IPS-15b (cell line): ENCODE data around the gene FCRL2.

Experiments used
- H3K27me3 ChIP-seq: one replicate; pipeline ENCODE4 v1.6.1; 2013; ENCODE audit warnings: low read length; ENCODE audit not compliant: control insufficient read depth, insufficient read depth
- H3K36me3 ChIP-seq: one replicate; pipeline ENCODE4 v1.6.1; 2013; ENCODE audit warnings: low read length; ENCODE audit not compliant: control insufficient read depth, insufficient read depth
- H3K4me1 ChIP-seq: one replicate; pipeline ENCODE4 v1.6.1; 2013; ENCODE audit warnings: mild to moderate bottlenecking, low read length; ENCODE audit not compliant: control insufficient read depth, insufficient read depth
- H3K4me3 ChIP-seq: one replicate; pipeline ENCODE4 v1.5.1; 2013; ENCODE audit warnings: low read depth, low read length
- H3K9ac ChIP-seq: one replicate; pipeline ENCODE4 v1.6.1; 2013; ENCODE audit warnings: low read depth, mild to moderate bottlenecking, low read length
- H3K9me3 ChIP-seq: one replicate; pipeline ENCODE4 v1.6.1; 2013; ENCODE audit warnings: mild to moderate bottlenecking, low read length; ENCODE audit not compliant: control insufficient read depth, insufficient read depth

FCRL2 gene

GRCh38 chr1:157781048-157781447 is 4.1 kb upstream of the FCRL2 start:
- Histone ChIP-seq H3K9ac (no peak overlapping the region), H3K4me3 (no peak overlapping the region), H3K9me3 (no peaks in the 10 kb centered on the region), H3K27me3 (no peaks in the 10 kb centered on the region), H3K36me3 (no peaks in the 10 kb centered on the region), H3K4me1 (no peaks in the 10 kb centered on the region)

- Histone ChIP-seq H3K36me3 (no peaks in the 10 kb centered on the region), H3K27me3 (no peaks in the 10 kb centered on the region), H3K4me1 (peaks cover 6% of the 10 kb centered on the region), H3K9ac (no peak overlapping the region), H3K9me3 (no peaks in the 10 kb centered on the region), H3K4me3 (no peak overlapping the region)
Measured at GRCh38 chr1:157775101-157775870, 1.6 kb downstream of the FCRL2 start.

GRCh38 chr1:157774412-157774811 is 2.5 kb downstream of the FCRL2 start:
- H3K4me1 ChIP-seq, result peaks cover 6% of the 10 kb centered on the region
- H3K4me3 ChIP-seq, result no peak overlapping the region
- H3K36me3 ChIP-seq, result no peaks in the 10 kb centered on the region
- no peaks in the 10 kb centered on the region for H3K27me3 ChIP-seq
- no peak overlapping the region for H3K9ac ChIP-seq
- H3K9me3 ChIP-seq, result no peaks in the 10 kb centered on the region

- H3K36me3 ChIP-seq, result no peaks in the 10 kb centered on the region
- no peaks in the 10 kb centered on the region for H3K27me3 ChIP-seq
- peaks cover 6% of the 10 kb centered on the region for H3K4me1 ChIP-seq
- H3K9ac ChIP-seq, result no peak overlapping the region
- no peak overlapping the region for H3K4me3 ChIP-seq
- H3K9me3 ChIP-seq, result no peaks in the 10 kb centered on the region
Measured at GRCh38 chr1:157773493-157774350, 3.2 kb downstream of the FCRL2 start.

GRCh38 chr1:157771661-157772425 is 5.1 kb downstream of the FCRL2 start:
- no peak overlapping the region for H3K9ac ChIP-seq
- no peaks in the 10 kb centered on the region for H3K36me3 ChIP-seq
- no peaks in the 10 kb centered on the region for H3K27me3 ChIP-seq
- no peak overlapping the region for H3K4me3 ChIP-seq
- H3K9me3 ChIP-seq, result no peaks in the 10 kb centered on the region
- peaks cover 6% of the 10 kb centered on the region for H3K4me1 ChIP-seq

GRCh38 chr1:157770442-157771043 is 6.4 kb downstream of the FCRL2 start:
- Histone ChIP-seq H3K9me3 (no peaks in the 10 kb centered on the region), H3K27me3 (no peaks in the 10 kb centered on the region), H3K9ac (no peak overlapping the region), H3K36me3 (no peaks in the 10 kb centered on the region), H3K4me3 (no peak overlapping the region), H3K4me1 (peaks cover 6% of the 10 kb centered on the region)

- Histone ChIP-seq H3K4me1 (no peaks in the 10 kb centered on the region), H3K36me3 (no peaks in the 10 kb centered on the region), H3K27me3 (no peaks in the 10 kb centered on the region)
Measured at GRCh38 chr1:157766792-157767191, 10.1 kb downstream of the FCRL2 start.

GRCh38 chr1:157758018-157758417 is 18.9 kb downstream of the FCRL2 start:
- Histone ChIP-seq H3K27me3 (no peaks in the 10 kb centered on the region), H3K9me3 (no peaks in the 10 kb centered on the region), H3K4me3 (no peak overlapping the region), H3K36me3 (no peaks in the 10 kb centered on the region), H3K9ac (no peak overlapping the region), H3K4me1 (peaks cover 3% of the 10 kb centered on the region)

More at GRCh38 chr1:157766792-157767191, 10.1 kb downstream of the FCRL2 start:
- no peaks in the 10 kb centered on the region for H3K9me3 ChIP-seq
- no peak overlapping the region for H3K9ac ChIP-seq
- H3K4me3 ChIP-seq, result no peak overlapping the region

GRCh38 chr1:157753611-157754010 is 23.3 kb downstream of the FCRL2 start:
- Histone ChIP-seq H3K4me1 (peaks cover 3% of the 10 kb centered on the region), H3K27me3 (no peaks in the 10 kb centered on the region), H3K9me3 (no peaks in the 10 kb centered on the region), H3K9ac (no peak overlapping the region), H3K36me3 (no peaks in the 10 kb centered on the region), H3K4me3 (no peak overlapping the region)

- H3K4me1 ChIP-seq, result peaks cover 3% of the 10 kb centered on the region
- no peaks in the 10 kb centered on the region for H3K9me3 ChIP-seq
- H3K4me3 ChIP-seq, result no peak overlapping the region
- no peaks in the 10 kb centered on the region for H3K36me3 ChIP-seq
- H3K27me3 ChIP-seq, result no peaks in the 10 kb centered on the region
- no peak overlapping the region for H3K9ac ChIP-seq
Measured at GRCh38 chr1:157751283-157751682, 25.6 kb downstream of the FCRL2 start.

GRCh38 chr1:157748262-157748817 is 28.6 kb downstream of the FCRL2 start:
- no peaks in the 10 kb centered on the region for H3K9me3 ChIP-seq
- H3K4me3 ChIP-seq, result no peak overlapping the region
- no peaks in the 10 kb centered on the region for H3K36me3 ChIP-seq
- H3K9ac ChIP-seq, result no peak overlapping the region
- H3K27me3 ChIP-seq, result no peaks in the 10 kb centered on the region
- peaks cover 1% of the 10 kb centered on the region for H3K4me1 ChIP-seq
